HG02610 (cell line): Measurements from ENCODE around the gene ZNF592.
"Not testable (repeated sequence)": the region's sequence is repeated elsewhere in the genome, so short reads cannot be mapped to it uniquely, and the experiment has no call there.

ENCODE experiments used
- ATAC-seq: cut with Tn5 transposase; IDR thresholded peaks from one replicate; pipeline ENCODE4 v1.9.1; 2021; ENCODE audit warnings: mild to moderate bottlenecking, moderate library complexity; ENCODE audit not compliant: unreplicated experiment

ZNF592 gene

DNA sequence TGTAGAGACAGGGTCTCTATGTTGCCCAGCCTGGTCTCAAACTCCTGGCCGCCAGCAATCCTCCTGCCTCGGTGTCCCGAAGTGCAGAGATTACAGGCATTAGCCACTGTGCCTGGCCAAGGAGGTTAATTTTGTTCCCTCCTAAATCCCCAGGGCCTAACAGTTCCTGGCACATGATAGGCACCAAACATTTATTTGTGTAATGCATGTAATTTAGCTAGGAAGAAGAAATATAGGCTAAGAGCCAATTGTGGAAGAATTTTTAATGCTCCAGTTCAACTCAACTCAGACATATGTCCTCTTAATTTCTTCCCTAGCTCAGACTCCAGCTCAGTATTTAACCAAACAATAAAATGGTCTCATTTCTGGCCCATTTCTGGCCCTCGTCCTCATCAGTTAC is 7.7 kb upstream of the ZNF592 start:
- ATAC-seq: no peak

DNA sequence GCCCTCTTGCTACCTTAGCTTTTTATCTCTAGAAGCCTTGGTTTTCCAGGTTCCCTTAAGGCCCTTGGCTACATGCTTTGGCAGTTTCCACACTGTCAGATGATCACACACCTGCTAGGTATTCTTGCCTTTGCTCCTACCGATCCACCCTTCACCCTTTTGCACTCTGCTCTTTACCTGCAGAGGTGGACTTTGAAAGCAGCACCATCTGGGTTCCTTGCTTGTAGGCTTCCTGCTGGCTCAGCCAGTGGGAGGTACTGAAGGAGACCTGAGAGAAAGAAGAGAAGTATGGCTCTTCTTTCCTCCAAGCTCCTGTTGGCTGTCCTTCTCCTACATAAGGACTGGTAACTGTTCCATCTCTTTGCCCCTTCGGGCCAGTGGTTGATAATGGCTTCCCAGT is 7.3 kb upstream of the ZNF592 start:
- no peak for ATAC-seq

DNA sequence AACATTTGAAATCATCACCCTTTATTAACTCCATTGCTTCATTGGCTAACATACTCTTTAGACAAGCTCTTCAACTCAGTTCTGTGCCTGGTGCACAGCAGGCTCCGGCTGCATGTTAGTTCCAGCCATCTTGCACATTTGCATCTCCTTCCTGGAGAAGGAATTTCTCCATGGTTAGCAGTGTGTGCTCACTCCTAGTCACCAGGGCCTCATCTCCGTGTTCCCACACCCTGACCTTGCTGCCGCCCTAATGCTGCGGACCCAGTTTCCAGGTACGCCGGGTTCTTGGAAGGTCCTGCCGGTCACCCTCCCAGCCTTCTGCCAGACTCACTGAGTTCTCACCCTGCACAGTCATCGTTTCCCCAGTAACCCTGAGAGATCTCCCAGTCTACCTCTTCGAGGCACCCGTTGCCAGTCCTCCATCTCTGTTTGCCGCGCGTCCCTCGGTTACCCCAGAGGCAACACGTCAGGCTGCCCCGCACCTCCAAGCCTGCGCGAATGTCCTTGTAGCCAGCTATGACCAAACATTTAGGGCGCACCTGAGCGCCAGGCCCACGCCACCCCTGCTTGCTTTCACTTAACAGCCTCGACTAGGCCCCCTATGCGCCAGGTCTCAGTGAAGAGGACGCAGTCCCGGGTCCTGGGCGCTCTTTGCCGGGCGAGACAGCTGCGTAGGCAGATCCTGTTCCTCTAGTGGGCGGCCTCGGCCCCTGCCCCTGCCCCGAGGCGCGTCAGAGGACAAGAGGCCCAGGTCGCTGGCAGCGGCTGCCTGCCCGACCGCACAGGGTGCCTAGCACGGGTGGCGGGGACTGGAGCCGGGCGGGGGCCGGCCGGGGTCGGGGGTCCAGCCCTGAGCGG is 747 bp upstream of the ZNF592 start:
- peak; percentile 47 for ATAC-seq

DNA sequence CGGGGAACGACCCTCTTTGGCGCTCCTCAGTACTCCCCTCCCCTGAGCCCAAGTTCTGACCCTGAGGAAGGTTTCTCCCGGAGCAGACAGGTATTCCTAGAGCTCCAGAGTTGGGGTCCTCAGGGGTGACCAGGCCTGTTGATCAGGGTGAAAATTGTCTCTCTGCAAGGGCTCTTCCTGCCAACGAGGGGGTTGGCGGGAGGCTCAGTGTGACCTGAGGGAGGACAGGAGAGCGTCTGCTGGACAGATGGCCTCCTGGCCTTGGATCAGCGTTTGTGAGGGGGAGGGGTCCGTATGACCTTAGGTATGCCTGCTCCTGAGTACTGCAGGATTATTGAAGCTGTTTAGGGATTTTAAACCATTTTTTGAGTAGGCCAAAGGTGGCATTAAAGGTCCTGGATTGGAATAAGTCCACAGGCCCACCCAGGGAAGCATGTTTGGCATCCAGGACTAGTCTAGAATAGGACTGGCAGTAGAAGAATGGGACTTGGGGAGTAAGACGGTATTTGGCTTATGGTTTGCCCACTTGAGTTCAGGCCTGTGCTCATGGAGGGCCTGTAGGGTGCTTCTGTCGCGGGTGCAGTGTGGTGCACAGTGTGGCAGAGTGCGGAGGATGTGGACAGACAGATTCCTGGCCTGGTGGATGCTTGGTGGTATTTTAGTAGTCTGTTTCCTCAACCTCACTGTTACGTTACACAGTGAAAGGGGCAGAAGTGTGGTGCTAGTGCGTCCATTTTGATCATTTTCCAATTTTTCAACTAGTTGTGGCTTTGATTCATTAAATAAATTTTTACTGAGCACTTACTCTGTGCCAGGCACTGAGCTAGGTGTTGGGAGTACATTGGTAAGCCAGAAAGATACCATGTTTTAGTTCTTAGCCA is 959 bp downstream of the ZNF592 start:
- no peak for ATAC-seq

DNA sequence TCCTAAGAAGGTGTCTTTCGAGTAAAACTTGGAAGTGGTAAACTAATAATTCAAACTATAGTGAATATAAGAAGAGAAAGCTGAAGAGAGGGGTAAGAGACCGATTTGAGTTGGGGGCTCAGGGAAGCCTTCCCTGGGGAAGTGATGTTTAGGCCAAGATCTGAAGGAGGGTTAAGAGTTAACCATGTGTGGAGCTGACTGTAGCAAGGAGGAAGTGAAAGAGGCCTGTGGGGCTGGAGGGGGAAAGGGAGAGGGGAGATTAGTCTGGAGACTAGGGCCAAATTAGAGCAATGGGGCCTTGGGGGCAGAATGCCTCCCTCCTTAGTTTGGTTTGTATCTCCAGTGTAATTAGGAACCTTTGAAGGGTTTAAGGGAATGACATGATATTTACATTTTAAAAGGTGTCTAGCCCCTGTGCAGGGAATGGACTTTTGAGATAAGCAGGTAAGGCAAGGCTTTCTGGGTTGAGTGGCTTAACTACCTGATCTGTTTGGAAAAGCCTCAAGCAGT is 2.2 kb downstream of the ZNF592 start:
- peak; percentile 46 for ATAC-seq

DNA sequence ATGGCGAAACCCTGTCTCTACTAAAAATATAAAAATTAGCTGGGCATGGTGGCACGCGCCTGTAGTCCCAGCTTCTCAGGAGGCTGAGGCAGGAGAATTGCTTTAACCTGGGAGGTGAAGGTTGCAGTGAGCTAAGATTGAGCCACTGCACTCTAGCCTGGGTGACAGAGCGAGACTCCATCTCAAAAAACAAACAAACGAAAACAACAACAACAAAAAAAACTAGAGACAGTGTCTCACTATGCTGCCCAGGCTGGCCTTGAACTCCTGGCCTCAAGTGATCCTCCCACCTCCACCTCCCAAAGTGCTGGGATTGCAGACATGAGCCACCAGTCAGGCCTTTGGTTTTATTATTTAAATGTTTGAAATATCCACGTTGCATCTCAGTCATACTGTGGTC is 3.3 kb downstream of the ZNF592 start:
- not testable (repeated sequence) for ATAC-seq

DNA sequence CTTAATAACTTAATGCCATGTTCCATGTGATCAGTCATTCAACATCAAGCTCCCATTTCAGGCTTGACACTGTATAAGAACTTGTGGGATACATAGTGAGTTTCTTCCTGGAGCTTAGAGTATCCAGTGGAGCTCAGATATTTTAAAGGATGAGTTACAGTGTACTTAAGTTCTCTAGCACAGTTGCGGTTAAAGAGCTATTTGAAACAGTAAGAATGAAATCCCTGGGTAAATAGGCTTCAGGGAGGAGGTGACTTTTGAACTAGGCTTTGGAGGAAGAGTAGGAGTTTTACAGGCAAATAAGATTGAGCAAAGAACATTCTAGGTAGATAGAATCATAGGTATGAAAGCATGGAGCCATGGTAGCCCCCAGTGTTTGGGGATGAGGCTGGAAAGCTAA is 3.8 kb downstream of the ZNF592 start:
- no peak for ATAC-seq

DNA sequence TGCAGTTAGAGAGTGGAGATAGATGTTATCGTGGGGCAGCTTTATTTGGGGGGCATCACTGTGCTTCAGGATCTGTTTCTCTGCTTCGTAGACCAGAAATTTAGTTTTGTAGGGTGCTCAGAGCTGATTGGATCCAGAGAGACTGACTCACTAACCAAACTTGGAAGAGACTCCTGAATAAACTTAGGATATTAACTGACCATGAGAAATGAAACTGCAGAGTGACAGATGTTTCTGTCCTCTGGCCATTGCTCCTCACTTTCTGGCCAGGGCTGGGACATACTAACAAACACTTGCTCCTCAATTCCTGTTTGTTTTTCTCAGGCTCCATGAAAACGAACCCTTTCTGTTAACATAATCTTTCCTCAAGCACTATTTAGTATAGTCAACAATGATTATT is 4.3 kb downstream of the ZNF592 start:
- no peak for ATAC-seq

DNA sequence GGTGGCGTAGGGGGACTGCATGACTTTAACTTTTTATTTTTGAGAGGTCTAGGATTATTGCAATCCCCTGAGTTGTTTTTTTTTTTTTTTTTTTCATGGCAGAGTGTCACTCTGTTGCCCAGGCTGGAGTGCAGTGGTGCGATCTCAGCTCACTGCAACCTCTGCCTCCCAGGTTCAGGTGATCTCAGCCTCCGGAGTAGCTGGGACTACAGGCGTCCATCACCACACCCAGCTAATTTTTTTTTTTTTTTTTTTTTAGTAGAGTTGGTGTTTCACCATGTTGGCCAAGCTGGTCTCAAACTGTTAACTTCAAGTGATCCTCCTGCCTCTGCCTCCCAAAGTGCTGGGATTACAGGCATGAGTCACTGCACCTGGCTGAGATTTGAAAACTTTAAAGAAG is 6.5 kb downstream of the ZNF592 start:
- not testable (repeated sequence) for ATAC-seq

DNA sequence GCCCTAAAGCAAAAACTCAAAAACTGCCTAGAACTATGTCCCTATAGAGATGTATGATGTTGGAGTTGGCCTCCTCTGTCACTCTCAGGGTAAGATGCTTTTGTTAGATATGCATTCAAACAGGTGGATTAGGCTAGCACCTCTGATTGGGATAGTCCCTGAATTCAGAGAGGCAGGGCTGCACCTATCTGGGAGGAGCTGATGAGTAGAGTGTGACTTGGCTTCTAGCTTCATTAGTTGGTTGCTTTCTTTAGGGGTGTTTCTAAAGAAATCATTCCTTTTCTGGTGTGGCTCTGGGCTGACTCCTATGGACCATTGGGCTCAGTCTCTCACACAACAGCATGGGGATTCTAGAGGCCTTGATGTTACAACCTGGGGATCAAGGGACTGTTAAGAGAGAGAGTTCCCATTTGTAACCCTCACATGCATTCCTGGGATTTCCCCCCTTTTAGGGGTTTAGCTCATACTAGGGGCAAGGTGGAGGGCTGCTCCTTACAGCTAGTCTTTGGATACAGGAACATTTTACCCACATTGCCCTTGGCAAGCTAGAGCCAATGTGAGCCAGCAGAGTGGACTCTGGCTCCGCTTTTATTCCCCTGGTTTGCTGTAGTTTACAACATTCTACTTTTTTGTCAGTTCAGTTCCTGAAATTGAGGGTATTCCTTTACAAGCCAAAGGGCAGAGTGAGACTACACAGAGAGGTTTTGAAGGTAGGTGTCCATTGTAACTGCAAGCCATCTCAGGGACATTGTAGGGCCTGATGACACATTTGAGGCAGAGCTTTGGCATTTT is 7.5 kb downstream of the ZNF592 start:
- no peak for ATAC-seq

DNA sequence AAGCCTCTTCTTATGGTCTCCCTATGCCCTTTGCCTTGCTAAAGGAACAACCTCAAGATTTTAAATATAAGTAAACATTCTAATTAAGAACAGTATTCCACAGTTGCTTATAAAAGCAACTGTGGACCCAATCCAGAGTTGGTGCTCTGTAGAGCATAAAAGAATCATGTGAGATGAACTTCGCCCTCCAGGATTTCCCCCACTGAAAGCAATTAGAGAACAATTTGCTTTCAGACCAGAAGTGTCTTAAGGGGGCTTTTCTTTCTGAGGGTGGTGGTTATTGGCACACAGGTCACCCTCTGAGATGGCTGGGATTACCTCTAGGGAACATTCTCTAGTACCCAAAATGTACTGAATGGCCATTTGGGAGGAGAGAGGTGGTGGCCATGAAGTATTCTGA is 10.6 kb downstream of the ZNF592 start:
- ATAC-seq: no peak

DNA sequence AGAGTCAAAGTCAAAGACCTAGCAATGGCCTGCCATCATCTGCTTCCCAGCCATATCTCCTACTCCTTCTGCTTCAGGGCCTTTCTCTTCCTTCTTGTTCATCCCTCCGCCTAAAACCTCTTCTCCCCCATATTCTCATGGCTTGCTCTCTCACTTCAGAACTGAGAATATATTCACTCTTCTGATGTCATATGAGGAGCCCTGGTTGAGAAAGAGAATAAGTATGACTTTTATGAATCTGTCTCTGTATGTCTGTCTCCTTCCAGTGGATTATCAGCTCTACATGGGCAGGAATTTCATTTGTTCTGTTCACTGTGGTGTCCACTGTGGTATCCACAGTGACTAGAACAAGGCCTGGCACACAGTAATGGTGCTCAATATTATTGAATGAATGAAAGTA is 11.8 kb downstream of the ZNF592 start:
- ATAC-seq: no peak

DNA sequence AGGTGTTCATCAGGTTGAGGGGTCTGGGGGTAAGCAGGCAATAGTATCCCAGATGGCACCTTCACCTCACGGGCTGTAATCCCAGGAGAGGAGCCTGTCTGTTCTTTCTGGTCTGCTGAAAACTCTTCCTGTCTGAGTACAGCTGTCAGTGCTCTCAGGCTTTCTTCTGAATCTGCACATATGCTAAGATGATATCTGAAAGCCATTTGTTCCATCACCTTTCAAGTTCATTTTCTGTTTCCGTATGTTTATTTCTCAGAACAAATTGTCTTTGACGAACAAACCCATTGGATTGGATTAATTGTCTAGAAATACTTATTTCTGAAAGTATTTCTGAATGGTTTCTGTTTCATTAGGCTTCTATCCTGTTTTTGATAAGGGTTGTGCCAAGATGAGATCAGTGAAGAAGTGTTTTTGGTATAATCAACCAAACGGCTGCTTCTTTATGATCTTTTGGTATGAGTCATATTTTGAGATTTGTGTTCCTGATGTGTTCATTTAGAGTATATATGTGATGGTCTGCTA is 13.3 kb downstream of the ZNF592 start:
- ATAC-seq: peak; percentile 60

DNA sequence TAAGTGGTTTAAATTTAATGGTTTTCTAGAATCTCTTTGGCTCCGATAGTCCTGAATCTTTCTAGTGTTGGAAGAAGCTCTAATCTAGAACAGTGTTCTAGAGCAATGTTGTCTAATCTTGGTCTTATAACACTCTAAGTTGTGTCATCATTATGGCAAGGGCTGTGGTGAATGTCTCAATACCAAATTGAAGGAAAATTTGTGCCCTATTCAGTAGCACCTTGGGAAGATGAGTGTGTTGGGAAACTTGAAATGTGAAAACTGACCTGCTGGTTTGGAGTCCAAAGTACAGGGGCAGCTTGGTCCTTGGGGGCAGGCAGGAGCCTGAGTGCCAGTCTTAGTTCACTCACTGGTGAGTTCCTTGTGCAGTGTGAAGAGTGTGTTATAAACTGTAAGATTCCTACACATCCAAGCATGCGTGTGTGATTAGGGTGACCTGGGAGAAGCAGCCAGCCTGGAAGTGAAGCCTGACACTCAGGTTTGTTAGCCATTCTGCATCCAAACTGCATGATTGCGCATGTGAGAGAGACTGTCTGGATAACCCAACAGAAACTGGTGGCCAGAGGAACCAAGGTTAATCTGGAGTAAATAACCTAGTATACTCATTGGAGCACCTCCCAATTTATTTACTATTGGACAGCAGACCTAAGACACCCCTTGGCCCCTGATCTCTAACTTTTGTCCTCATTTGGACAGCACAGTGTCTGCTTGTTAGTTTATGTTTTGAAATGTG is 14.6 kb downstream of the ZNF592 start:
- no peak for ATAC-seq

DNA sequence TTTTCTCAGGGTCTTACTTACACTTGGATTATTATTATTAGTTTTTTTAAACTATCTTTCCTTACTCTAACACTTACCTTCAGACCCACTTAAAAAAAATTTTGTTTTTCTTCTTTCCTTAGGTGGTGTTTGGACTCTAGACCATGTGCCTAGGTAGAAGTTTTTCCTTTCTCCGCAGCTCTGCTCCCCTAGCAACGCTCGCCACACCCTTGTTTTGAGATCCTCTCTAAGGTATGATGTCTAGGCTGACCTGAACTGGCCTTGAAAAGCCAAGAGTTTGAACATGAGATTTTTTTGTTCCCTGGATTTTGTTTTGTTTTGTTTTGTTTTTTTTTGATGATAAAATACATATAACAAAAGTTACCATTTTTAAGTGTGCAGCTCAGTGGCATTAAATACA is 16.2 kb downstream of the ZNF592 start:
- ATAC-seq: no peak

DNA sequence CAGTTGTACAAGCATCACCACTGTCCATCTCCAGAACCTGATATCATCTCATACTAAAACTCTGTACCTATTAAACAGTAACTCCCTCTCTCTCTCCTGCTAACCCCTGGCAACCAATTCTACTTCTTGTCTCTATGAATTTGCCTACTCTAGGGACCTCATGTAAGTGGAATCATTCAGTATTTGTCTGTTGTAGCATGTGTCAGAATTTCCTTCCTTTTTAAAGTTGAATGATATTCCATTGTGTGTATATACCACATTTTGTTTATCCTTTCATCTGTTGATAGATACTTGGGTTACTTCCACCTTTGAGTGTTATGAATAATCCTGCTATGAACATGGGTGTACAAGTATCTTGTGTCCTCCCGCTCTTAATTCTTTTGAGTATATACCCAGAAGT is 16.6 kb downstream of the ZNF592 start:
- no peak for ATAC-seq

DNA sequence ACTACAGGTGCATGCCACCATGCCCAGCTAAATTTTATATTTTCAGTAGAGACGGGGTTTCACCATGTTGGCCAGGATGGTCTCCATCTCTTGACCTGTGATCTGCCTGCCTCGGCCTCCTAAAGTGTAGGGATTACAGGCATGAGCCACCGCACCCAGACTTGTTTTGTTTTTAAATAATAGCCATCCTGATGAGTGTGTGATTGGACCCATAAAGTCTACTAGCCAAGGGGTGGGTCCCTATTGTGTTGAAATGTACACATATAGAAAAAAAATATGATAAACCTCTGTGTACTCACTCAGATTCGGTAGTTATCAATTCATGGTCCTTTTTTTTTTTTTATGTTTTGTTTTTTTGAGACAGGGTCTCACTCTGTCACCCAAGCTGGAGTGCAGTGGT is 17.3 kb downstream of the ZNF592 start:
- no peak for ATAC-seq

DNA sequence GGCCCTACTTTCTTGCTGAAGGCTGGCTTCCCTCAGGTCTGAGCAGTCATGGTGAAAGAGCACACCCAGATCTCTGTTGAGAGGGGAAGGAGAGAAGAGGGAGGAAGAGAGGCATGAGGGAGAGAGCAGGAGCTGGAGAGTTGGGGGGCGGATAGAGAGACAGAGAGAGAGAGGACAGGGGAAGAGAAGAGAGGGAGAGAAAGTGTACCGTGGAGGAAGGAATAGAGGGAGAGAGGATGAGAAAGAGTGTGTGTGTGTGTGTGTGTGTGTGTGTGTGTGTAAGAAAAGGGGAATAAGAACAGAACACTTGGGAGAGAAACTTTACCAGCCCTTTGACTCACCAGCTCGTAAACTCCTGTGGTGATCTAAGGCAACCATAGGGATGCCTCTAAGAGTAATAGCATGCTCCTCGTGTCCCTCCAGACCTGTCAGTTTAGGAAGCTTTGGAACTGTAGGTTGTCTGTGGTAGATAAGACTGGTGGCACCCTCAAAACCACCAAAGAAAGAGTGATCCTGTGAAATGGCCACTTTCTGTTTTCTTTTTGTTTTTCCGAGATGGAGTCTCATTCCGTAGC is 18.2 kb downstream of the ZNF592 start:
- ATAC-seq: no peak

DNA sequence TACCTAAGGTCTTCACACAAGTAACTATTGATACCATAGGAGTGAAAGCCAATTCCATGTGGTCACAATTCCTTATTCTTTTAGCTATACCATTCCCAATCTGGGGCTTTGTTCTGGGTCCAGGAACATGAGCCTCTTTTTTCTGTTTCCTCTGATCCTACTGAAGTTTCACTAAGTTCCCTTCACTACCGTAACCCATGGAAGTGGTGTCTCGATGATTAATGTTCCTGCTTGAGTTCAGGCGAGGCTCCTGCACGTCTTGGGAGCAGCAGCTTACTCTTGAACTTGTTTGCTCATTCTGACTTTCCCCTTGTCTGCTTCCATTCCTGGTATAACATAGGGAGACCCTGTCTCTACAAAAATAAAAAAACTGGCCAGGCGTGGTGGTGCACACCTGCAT is 23.6 kb downstream of the ZNF592 start:
- no peak for ATAC-seq

DNA sequence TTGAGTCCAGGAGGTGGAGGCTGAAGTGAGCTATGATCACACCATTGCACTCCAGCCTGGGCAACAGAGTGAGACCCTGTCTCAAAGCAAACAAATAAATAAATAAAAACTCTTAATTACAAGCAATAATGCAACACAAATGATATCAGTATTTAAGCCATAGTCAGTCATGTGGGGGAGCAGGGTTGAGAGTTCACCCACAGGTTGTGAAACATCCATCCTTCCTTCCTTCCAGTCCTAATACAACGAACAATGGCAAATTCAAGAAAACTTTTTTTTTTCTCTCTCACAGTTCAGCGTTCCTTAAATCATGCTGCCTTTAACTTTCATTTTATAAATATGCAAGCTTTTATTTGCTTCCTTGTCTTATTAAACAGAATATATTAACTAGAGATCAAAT is 24.1 kb downstream of the ZNF592 start:
- ATAC-seq: no peak
